K562 (cell line): ENCODE results near the gene POLRMT.

Source experiments
- ATF2 ChIP-seq: sonication (generic); formaldehyde crosslinking; IDR thresholded peaks from 2 replicates; pipeline ENCODE4 v1.8.1; 2022; ENCODE audit warnings: missing genetic modification reagents
- CEBPB ChIP-seq: fragments of 450-650 bp; IDR thresholded peaks from 2 replicates; pipeline ENCODE4 v1.6.1; 2016; ENCODE audit warnings: missing genetic modification characterization, missing compliant biosample characterization
- CHD2 ChIP-seq: IDR thresholded peaks from 2 replicates; pipeline ENCODE4 v1.6.1; 2011; ENCODE audit warnings: low read depth, low read length
- DPF2 ChIP-seq: fragments of 450-650 bp; IDR thresholded peaks from 2 replicates; pipeline ENCODE4 v1.6.1; 2016
- ETV1 ChIP-seq: fragments of 450-650 bp; conservative IDR thresholded peaks from 2 replicates; pipeline ENCODE4 v1.6.1; 2016; ENCODE audit warnings: missing genetic modification characterization, control low read depth, low read depth, missing compliant biosample characterization
- EZH2 ChIP-seq: IDR thresholded peaks from 2 replicates; pipeline ENCODE4 v1.6.1; 2012; ENCODE audit warnings: low read depth, mild to moderate bottlenecking, inconsistent platforms, low read length, borderline replicate concordance
- HBP1 ChIP-seq: fragments of 450-650 bp; formaldehyde crosslinking; IDR thresholded peaks from 2 replicates; pipeline ENCODE4 v1.4.0; 2022; ENCODE audit warnings: missing genetic modification characterization
- MAFK ChIP-seq: IDR thresholded peaks from 2 replicates; pipeline ENCODE4 v1.6.1; 2011; ENCODE audit warnings: low read length, improper control_type of control experiment
- NFIX ChIP-seq: fragments of 250-450 bp; sonication (Bioruptor Pico); IDR thresholded peaks from 2 replicates; pipeline ENCODE4 v1.4.0; 2020; ENCODE audit warnings: low read depth, mild to moderate bottlenecking, moderate library complexity
- TFAP4 ChIP-seq: sonication (generic); formaldehyde crosslinking; IDR thresholded peaks from 2 replicates; pipeline ENCODE4 v1.8.0; 2022; ENCODE audit warnings: missing genetic modification reagents, mild to moderate bottlenecking, moderate library complexity, borderline replicate concordance
- ZFX ChIP-seq: sonication (generic); formaldehyde crosslinking; IDR thresholded peaks from 2 replicates; pipeline ENCODE4 v1.8.0; 2022; ENCODE audit warnings: mild to moderate bottlenecking, missing genetic modification reagents, moderate library complexity
- TF ChIP-seq, protein P1 (sequence below): sonication (generic); formaldehyde crosslinking; IDR thresholded peaks from 2 replicates; pipeline ENCODE4 v1.8.0; 2022; ENCODE audit warnings: mild to moderate bottlenecking, low read depth, missing genetic modification reagents
- TF ChIP-seq, protein P2 (sequence below), 2 experiments: fragments of 450-650 bp in 1 of 2; IDR thresholded peaks; 2 replicates each; pipeline ENCODE4 v1.6.1; 2011 to 2017; ENCODE audit warnings: low read depth in 2 of 2, antibody characterized with exemption in 1 of 2, borderline replicate concordance in 1 of 2, low read length in 1 of 2, mild to moderate bottlenecking in 1 of 2, mixed read lengths in 1 of 2; ENCODE audit not compliant: control insufficient read depth in 1 of 2

- TF ChIP-seq CEBPB (no peak), ZFX (CRISPR knock-in tag) (no peak), MAFK (no peak), EZH2 (no peak), CHD2 (no peak), ATF2 (CRISPR knock-in tag) (no peak), ETV1 (tag) (no peak), DPF2 (no peak), TFAP4 (CRISPR knock-in tag) (no peak), NFIX (CRISPR knock-in tag) (no peak), HBP1 (no peak)
- TF ChIP-seq, protein P1, sequence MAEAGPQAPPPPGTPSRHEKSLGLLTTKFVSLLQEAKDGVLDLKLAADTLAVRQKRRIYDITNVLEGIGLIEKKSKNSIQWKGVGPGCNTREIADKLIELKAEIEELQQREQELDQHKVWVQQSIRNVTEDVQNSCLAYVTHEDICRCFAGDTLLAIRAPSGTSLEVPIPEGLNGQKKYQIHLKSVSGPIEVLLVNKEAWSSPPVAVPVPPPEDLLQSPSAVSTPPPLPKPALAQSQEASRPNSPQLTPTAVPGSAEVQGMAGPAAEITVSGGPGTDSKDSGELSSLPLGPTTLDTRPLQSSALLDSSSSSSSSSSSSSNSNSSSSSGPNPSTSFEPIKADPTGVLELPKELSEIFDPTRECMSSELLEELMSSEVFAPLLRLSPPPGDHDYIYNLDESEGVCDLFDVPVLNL (CRISPR knock-in tag), result no peak
- TF ChIP-seq, protein P2, sequence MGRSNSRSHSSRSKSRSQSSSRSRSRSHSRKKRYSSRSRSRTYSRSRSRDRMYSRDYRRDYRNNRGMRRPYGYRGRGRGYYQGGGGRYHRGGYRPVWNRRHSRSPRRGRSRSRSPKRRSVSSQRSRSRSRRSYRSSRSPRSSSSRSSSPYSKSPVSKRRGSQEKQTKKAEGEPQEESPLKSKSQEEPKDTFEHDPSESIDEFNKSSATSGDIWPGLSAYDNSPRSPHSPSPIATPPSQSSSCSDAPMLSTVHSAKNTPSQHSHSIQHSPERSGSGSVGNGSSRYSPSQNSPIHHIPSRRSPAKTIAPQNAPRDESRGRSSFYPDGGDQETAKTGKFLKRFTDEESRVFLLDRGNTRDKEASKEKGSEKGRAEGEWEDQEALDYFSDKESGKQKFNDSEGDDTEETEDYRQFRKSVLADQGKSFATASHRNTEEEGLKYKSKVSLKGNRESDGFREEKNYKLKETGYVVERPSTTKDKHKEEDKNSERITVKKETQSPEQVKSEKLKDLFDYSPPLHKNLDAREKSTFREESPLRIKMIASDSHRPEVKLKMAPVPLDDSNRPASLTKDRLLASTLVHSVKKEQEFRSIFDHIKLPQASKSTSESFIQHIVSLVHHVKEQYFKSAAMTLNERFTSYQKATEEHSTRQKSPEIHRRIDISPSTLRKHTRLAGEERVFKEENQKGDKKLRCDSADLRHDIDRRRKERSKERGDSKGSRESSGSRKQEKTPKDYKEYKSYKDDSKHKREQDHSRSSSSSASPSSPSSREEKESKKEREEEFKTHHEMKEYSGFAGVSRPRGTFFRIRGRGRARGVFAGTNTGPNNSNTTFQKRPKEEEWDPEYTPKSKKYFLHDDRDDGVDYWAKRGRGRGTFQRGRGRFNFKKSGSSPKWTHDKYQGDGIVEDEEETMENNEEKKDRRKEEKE (IDR thresholded peaks at IDR 0.05; ENCODE audit: borderline replicate concordance in 1 of 2, control insufficient read depth in 1 of 2, low read depth in 2 of 2, low read length in 1 of 2), result no peak
Observed at GRCh38 chr19:663682-664117, 30.4 kb upstream of the POLRMT start.
